ENCODE data around the gene ANKRD11. TPM values are rescaled to one million over a fixed set of nuclear protein-coding genes. Genes with fewer than 3 reads are reported as not detected.

The ANKRD11 gene
- total RNA-seq, 1 experiment from 2014 or later = 242 TPM

DNA sequence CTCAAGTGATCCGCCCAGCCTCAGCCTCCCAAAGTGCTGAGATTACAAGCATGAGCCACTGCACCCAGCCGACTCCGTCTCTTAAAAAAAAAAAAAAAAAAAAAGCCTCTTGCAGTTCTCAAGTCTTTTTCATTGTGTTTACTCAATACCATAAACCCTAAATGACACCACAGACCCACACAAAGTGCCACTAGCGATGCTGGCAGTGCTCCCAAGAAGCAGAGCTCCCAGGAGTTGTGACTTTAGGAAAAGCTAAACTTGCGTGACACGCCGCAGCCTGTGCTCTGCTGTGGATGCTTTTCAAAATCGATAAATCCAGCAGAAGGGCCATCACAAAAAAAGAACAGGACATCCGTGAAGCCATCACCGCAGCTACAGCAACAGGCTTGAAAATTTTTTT lies 114.7 kb downstream of the ANKRD11 start:
- CTCF ChIA-PET = no interaction called here
- intact Hi-C loops (cut with micrococcal nuclease; ENCODE audit: unreplicated experiment) = no loop called here
- Mint-ChIP-seq H3K27me3 (ENCODE audit: unreplicated experiment) (no peaks in the 10 kb centered on the region), H3K4me1 (ENCODE audit: low read depth, unreplicated experiment) (peaks cover 47% of the 10 kb centered on the region), H3K9me3 (ENCODE audit: low read depth, unreplicated experiment) (peaks cover 8% of the 10 kb centered on the region), H3K36me3 (ENCODE audit: insufficient read depth, unreplicated experiment) (peaks cover 66% of the 10 kb centered on the region), H3K4me3 (ENCODE audit: low read depth, unreplicated experiment) (no peak overlapping the region), H3K27ac (ENCODE audit: unreplicated experiment) (no peak overlapping the region)
- no TSS peak for BruUV-seq (replicated peaks)
- no peak for DNase-seq
- no peak for TF ChIP-seq CTCF (IDR thresholded peaks at IDR 0.05; ENCODE audit: unreplicated experiment)

DNA sequence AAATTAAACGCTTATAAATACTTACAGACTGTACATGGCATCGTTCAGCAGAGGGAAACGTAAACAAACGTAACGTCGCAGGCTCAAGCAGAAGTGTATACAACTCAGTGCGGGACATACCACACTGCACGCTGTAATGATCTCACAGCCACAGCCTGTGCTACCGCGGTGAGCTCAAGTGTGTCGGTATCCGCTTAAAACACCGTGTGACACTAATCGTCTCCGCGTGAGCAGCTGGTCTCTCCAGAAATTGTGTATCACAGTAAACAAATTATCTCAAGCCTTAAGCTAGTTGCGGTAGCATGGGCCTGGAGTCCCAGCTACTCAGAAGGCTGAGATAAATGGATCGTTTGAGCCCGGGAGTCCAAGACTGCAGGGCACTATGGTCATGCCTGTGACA lies 115.3 kb downstream of the ANKRD11 start:
- BruUV-seq (replicated peaks) = no TSS peak
- Mint-ChIP-seq H3K27me3 (ENCODE audit: unreplicated experiment) (no peaks in the 10 kb centered on the region), H3K27ac (ENCODE audit: unreplicated experiment) (no peak overlapping the region), H3K4me3 (ENCODE audit: low read depth, unreplicated experiment) (no peak overlapping the region), H3K36me3 (ENCODE audit: insufficient read depth, unreplicated experiment) (peaks cover 66% of the 10 kb centered on the region), H3K9me3 (ENCODE audit: low read depth, unreplicated experiment) (peaks cover 8% of the 10 kb centered on the region), H3K4me1 (ENCODE audit: low read depth, unreplicated experiment) (peaks cover 47% of the 10 kb centered on the region)
- no peak for DNase-seq
- no peak for TF ChIP-seq CTCF (IDR thresholded peaks at IDR 0.05; ENCODE audit: unreplicated experiment)
- intact Hi-C loops (cut with micrococcal nuclease; ENCODE audit: unreplicated experiment) = no loop called here
- CTCF ChIA-PET = no interaction called here

DNA sequence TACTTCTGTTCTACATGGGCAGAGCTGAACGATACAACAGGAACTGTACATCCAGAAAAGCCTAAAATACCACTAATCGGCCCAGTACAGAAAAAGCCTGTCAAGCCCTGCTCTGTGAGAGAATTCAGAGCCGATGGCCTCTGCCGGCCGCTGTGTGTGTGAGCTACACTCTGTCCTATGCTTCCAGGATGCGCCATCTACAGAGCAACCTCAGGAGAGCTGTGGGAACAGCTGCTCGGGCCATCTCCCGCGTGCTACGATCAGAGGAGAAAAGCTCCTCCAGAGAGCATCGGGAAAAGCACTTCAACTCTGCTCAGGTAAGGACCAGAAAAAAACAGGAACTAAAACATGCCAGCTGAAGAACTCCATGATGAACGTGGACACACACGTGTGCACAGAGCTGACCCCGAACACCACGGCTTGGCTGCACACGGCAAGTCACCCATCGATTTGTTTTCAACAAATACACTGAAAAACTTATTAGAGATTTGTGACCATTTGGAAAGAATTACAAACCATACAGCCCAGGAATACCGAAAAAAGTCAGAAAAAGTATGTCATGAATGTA lies 115.9 kb downstream of the ANKRD11 start:
- CTCF ChIA-PET = interaction anchor here (0.6 kb wide), 1 partner anchor 44 kb away, joined by 3 read pairs; no protein-coding TSS in a partner anchor
- intact Hi-C loops (cut with micrococcal nuclease; ENCODE audit: unreplicated experiment) = no loop called here
- Mint-ChIP-seq H3K36me3 (ENCODE audit: insufficient read depth, unreplicated experiment) (peaks cover 66% of the 10 kb centered on the region), H3K27ac (ENCODE audit: unreplicated experiment) (no peak overlapping the region), H3K4me3 (ENCODE audit: low read depth, unreplicated experiment) (no peak overlapping the region), H3K27me3 (ENCODE audit: unreplicated experiment) (no peaks in the 10 kb centered on the region), H3K9me3 (ENCODE audit: low read depth, unreplicated experiment) (peaks cover 8% of the 10 kb centered on the region), H3K4me1 (ENCODE audit: low read depth, unreplicated experiment) (peaks cover 43% of the 10 kb centered on the region)
- no peak for TF ChIP-seq CTCF (IDR thresholded peaks at IDR 0.05; ENCODE audit: unreplicated experiment)
- DNase-seq = no peak
- BruUV-seq (replicated peaks) = no TSS peak

- CTCF ChIA-PET = interaction anchor here (0.6 to 1.5 kb wide), 4 partner anchors 9 to 43 kb away, joined by 3 to 6 read pairs (median 4); no protein-coding TSS in a partner anchor
- no peak overlapping the region for H3K4me3 Mint-ChIP-seq (ENCODE audit: low read depth, unreplicated experiment)
- intact Hi-C loops (cut with micrococcal nuclease; ENCODE audit: unreplicated experiment) = no loop called here
These were observed 116.8 kb downstream of the ANKRD11 start for GRCh38 chr16:89373355-89374110.

More at GRCh38 chr16:89373355-89374110, 116.8 kb downstream of the ANKRD11 start:
- H3K9me3 Mint-ChIP-seq (ENCODE audit: low read depth, unreplicated experiment) = peaks cover 8% of the 10 kb centered on the region
- H3K36me3 Mint-ChIP-seq (ENCODE audit: insufficient read depth, unreplicated experiment) = peaks cover 72% of the 10 kb centered on the region
- no peak for TF ChIP-seq CTCF (IDR thresholded peaks at IDR 0.05; ENCODE audit: unreplicated experiment)
- no peaks in the 10 kb centered on the region for H3K27me3 Mint-ChIP-seq (ENCODE audit: unreplicated experiment)
- H3K27ac Mint-ChIP-seq (ENCODE audit: unreplicated experiment) = no peak overlapping the region
- H3K4me1 Mint-ChIP-seq (ENCODE audit: low read depth, unreplicated experiment) = peaks cover 42% of the 10 kb centered on the region
- no TSS peak for BruUV-seq (replicated peaks)
- DNase-seq = no peak

Measured in Calu3 (cell line).